GM12878 (cell line): ENCODE results near the gene TTF2. TPM values are rescaled to one million over a fixed set of nuclear protein-coding genes. Genes with fewer than 3 reads are reported as not detected.

ENCODE experiments used
- ATAC-seq: fragments of 200-7000 bp; cut with Tn5 transposase; 3 replicates; pipeline ENCODE4 v1.9.1; 2020; ENCODE audit warnings: mild to moderate bottlenecking, moderate library complexity
- BruUV-seq: library from RNA; stranded (reverse); fragments of 400-500 nt; replicated peaks from 2 replicates; lab custom pipeline; 2021; lab: Mats Ljungman, UMichigan
- CTCF ChIA-PET: fragments of 300-600 bp; sonication (Branson Sonifier 250); formaldehyde crosslinking; extraction: SDS; loops from one replicate; lab custom pipeline; 2021; ENCODE audit warnings: inconsistent platforms; lab: Yijun Ruan, JAX
- POLR2A ChIA-PET: fragments of 350-600 bp; formaldehyde crosslinking; extraction: SDS; loops from one replicate; lab custom pipeline; 2021; ENCODE audit warnings: inconsistent platforms; lab: Charles Lee
- RAD21 ChIA-PET: fragments of 300-600 bp; sonication (Branson Sonifier 250); formaldehyde crosslinking; loops from one replicate; lab custom pipeline; 2023; ENCODE audit warnings: antibody characterized with exemption; ENCODE audit not compliant: unreplicated experiment; lab: Charles Lee
- SMC1A ChIA-PET: fragments of 300-600 bp; sonication (Branson Sonifier 250); formaldehyde crosslinking; loops from one replicate; lab custom pipeline; 2023; ENCODE audit not compliant: unreplicated experiment, uncharacterized antibody; lab: Charles Lee
- DNase-seq: peaks from one replicate; pipeline ENCODE4 v3.0.0-alpha.2; 2011; ENCODE audit warnings: low read depth, low spot score
- FAIRE-seq: peaks from 3 replicates; lab custom pipeline; 2011; peaks lifted over from hg19 to GRCh38; lab: Jason Lieb, UNC
- H2AFZ ChIP-seq: 2 replicates; pipeline ENCODE4 v1.6.0; 2011; ENCODE audit warnings: low read depth, low read length, control low read depth; ENCODE audit not compliant: control insufficient read depth
- H3K27ac ChIP-seq: 2 replicates; pipeline ENCODE4 v1.5.1; 2011; ENCODE audit warnings: control low read depth; ENCODE audit not compliant: control insufficient read depth, insufficient read depth
- H3K27me3 ChIP-seq, 2 experiments: replicated peaks in 1 of 2; 2 replicates each; pipeline versions ENCODE4 v1.6.0 to v1.6.1; 2011; ENCODE audit warnings: low read length in 1 of 2; ENCODE audit not compliant: control insufficient read depth in 2 of 2, insufficient read depth in 2 of 2
- H3K36me3 ChIP-seq, 2 experiments: 2 replicates each; pipeline ENCODE4 v1.5.1; 2011; ENCODE audit warnings: low read length in 1 of 2; ENCODE audit not compliant: control insufficient read depth in 2 of 2, insufficient read depth in 2 of 2
- H3K4me1 ChIP-seq: 2 replicates; pipeline ENCODE4 v1.6.1; 2011; ENCODE audit warnings: mild to moderate bottlenecking, low read length, moderate library complexity, mixed read lengths; ENCODE audit not compliant: control insufficient read depth, insufficient read depth
- H3K4me2 ChIP-seq: 2 replicates; pipeline ENCODE4 v1.6.0; 2011; ENCODE audit warnings: control low read depth; ENCODE audit not compliant: control insufficient read depth, insufficient read depth
- H3K4me3 ChIP-seq: fragments of 200-600 bp; sonication (generic); 2 replicates; pipeline ENCODE4 v1.5.1; 2016
- H3K79me2 ChIP-seq: 2 replicates; pipeline ENCODE4 v1.6.0; 2011; ENCODE audit warnings: low read length; ENCODE audit not compliant: control insufficient read depth, insufficient read depth
- H3K9ac ChIP-seq: 2 replicates; pipeline ENCODE4 v1.8.0; 2011; ENCODE audit warnings: low read length, control low read depth, mixed read lengths; ENCODE audit not compliant: control insufficient read depth, insufficient read depth
- H3K9me3 ChIP-seq: replicated peaks from 3 replicates; pipeline ENCODE4 v1.5.1; 2011; ENCODE audit warnings: mild to moderate bottlenecking, low read length; ENCODE audit not compliant: control insufficient read depth, insufficient read depth
- H4K20me1 ChIP-seq: 2 replicates; pipeline ENCODE4 v1.6.0; 2011; ENCODE audit not compliant: control insufficient read depth, insufficient read depth
- BRCA1 ChIP-seq: IDR thresholded peaks from 2 replicates; pipeline ENCODE4 v1.6.1; 2011; ENCODE audit warnings: low read depth, low read length, improper control_type of control experiment
- HDGF ChIP-seq: fragments of 450-650 bp; IDR thresholded peaks from 2 replicates; pipeline ENCODE4 v1.6.1; 2016; ENCODE audit warnings: antibody characterized with exemption
- KAT2A ChIP-seq: conservative IDR thresholded peaks from 2 replicates; pipeline ENCODE4 v1.6.1; 2011; ENCODE audit warnings: low read depth, low read length; ENCODE audit not compliant: control insufficient read depth
- MTA2 ChIP-seq: fragments of 450-650 bp; IDR thresholded peaks from 2 replicates; pipeline ENCODE4 v1.6.1; 2016; ENCODE audit warnings: low read depth, mild to moderate bottlenecking, moderate library complexity
- MYB ChIP-seq: fragments of 150-350 bp; IDR thresholded peaks from 2 replicates; pipeline ENCODE4 v1.6.1; 2014; ENCODE audit warnings: mild to moderate bottlenecking, low read depth, low read length, borderline replicate concordance
- NR2C2 ChIP-seq: IDR thresholded peaks from 2 replicates; pipeline ENCODE4 v1.6.1; 2011; ENCODE audit warnings: borderline replicate concordance, low read depth; ENCODE audit not compliant: control insufficient read depth, insufficient read length
- NR2F1 ChIP-seq: fragments of 450-650 bp; conservative IDR thresholded peaks from 2 replicates; pipeline ENCODE4 v1.6.1; 2017; ENCODE audit warnings: mild to moderate bottlenecking
- RAD21 ChIP-seq: IDR thresholded peaks from 2 replicates; pipeline ENCODE4 v1.6.1; 2011; ENCODE audit warnings: mild to moderate bottlenecking, low read depth, low read length, moderate library complexity; ENCODE audit not compliant: insufficient read depth
- WGBS: methylation state at CpG from one replicate; pipeline ENCODE4 v1.1.6; 2016; ENCODE audit warnings: low lambda C conversion rate; ENCODE audit not compliant: insufficient replicate concordance, insufficient coverage; ENCODE audit errors: missing lambda C conversion rate; 5-methylcytosine and 5-hydroxymethylcytosine counted together
- in situ Hi-C: fragments of 300-500 bp; cut with MboI; formaldehyde crosslinking; loops from 9 replicates; pipeline ENCODE4 v1.14.3; 2018; ENCODE audit warnings: mixed read lengths
- intact Hi-C: fragments of 100-400 bp; cut with micrococcal nuclease; formaldehyde crosslinking; loops from one replicate; pipeline ENCODE4 v1.14.2; 2022; ENCODE audit not compliant: unreplicated experiment
- polyA plus RNA-seq, 11 experiments: library from polyadenylated mRNA; depleted of rRNA in 4 of 11; unstranded in 6 of 11; stranded (reverse) in 5 of 11; fragments of >200 nt; fragmentation: Nextera tagmentation in 4 of 11; fragmentation: Illumina TruSeq in 1 of 11; extraction: Ambion mirVana in 4 of 11; extraction: Trizol in 1 of 11; gene quantifications; 1 replicate in 1 of 11; 2 replicates in 10 of 11; pipeline versions ENCODE4 v1.2.1 to v1.2.3, GENCODE V29; 2011 to 2016; ENCODE audit warnings: inconsistent platforms in 2 of 11, missing spikeins in 2 of 11, low read depth in 1 of 11
- total RNA-seq, 4 experiments: library from RNA; depleted of rRNA in 3 of 4; stranded (reverse); fragments of >200 nt in 3 of 4; fragmentation: Illumina TruSeq in 1 of 4; extraction: Trizol in 1 of 4; gene quantifications; 2 replicates each; pipeline versions ENCODE4 v1.2.1 to v1.2.3, GENCODE V29; 2013 to 2021

TTF2 gene
- total and polyA plus RNA-seq, 10 of the 15 experiments (the other 5 are each of a cell fraction or from before 2014, with no cell fraction given), result 17.7 to 134 (median 78.2) TPM

GRCh38 chr1:117094841-117095604 is 34.9 kb downstream of the TTF2 start:
- no peak for FAIRE-seq
- no peak overlapping the region for H2AFZ ChIP-seq
- H3K4me2 ChIP-seq, result no peak overlapping the region
- H4K20me1 ChIP-seq, result no peaks in the 10 kb centered on the region
- DNase-seq, result no peak
- no peaks in the 10 kb centered on the region for H3K27me3 ChIP-seq
- H3K9me3 ChIP-seq, result no peaks in the 10 kb centered on the region
- no peak overlapping the region for H3K9ac ChIP-seq
- no peak overlapping the region for H3K4me3 ChIP-seq
- no peaks in the 10 kb centered on the region for H3K4me1 ChIP-seq
- RAD21 ChIA-PET, result interaction anchor here (1.1 to 1.8 kb wide), 2 partner anchors 24 to 27 kb away, joined by 3 to 4 read pairs; no protein-coding TSS in a partner anchor
- BruUV-seq, result no TSS peak
- in situ Hi-C loops (no loop called here), intact Hi-C loops (no loop called here)
- POLR2A ChIA-PET, result interaction anchor here (1.3 kb wide), 1 partner anchor 14 kb away, joined by 3 read pairs; no protein-coding TSS in a partner anchor
- WGBS, result 95% methylated on average over 7 of the region's 7 CpGs
- CTCF ChIA-PET, result interaction anchor here (2.8 to 5.1 kb wide), 2 partner anchors 27 to 34 kb away, joined by 11 to 44 read pairs; no protein-coding TSS in a partner anchor
- TF ChIP-seq NR2C2 (no peak), HDGF (no peak), BRCA1 (no peak), MTA2 (no peak), NR2F1 (no peak), MYB (no peak), KAT2A (no peak), RAD21 (no peak)
- no peaks in the 10 kb centered on the region for H3K79me2 ChIP-seq
- no peak overlapping the region for H3K27ac ChIP-seq
- SMC1A ChIA-PET, result interaction anchor here (1.0 to 1.9 kb wide), 5 partner anchors 13 to 30 kb away, joined by 3 to 6 read pairs (median 5); no protein-coding TSS in a partner anchor
- no peak for ATAC-seq
- H3K36me3 ChIP-seq, result peaks cover 16 to 62% of the 10 kb centered on the region in 2 experiments
